Activated CD4-positive, alpha-beta T cell treated with anti-CD3 and anti-CD28 coated beads for 24 hours (primary cell): ENCODE results near the gene IFNLR1.
A peak's percentile ranks its signal among the peaks of the same experiment; 100 is the strongest.
"Not testable (repeated sequence)": the region's sequence is repeated elsewhere in the genome, so short reads cannot be mapped to it uniquely, and the experiment has no call there.

Source experiments
- DNase-seq, 2 donors: peaks; one replicate each; pipeline ENCODE4 v3.0.0-alpha.2; 2020; ENCODE audit warnings: low read depth in 2 of 2

IFNLR1 gene

DNA sequence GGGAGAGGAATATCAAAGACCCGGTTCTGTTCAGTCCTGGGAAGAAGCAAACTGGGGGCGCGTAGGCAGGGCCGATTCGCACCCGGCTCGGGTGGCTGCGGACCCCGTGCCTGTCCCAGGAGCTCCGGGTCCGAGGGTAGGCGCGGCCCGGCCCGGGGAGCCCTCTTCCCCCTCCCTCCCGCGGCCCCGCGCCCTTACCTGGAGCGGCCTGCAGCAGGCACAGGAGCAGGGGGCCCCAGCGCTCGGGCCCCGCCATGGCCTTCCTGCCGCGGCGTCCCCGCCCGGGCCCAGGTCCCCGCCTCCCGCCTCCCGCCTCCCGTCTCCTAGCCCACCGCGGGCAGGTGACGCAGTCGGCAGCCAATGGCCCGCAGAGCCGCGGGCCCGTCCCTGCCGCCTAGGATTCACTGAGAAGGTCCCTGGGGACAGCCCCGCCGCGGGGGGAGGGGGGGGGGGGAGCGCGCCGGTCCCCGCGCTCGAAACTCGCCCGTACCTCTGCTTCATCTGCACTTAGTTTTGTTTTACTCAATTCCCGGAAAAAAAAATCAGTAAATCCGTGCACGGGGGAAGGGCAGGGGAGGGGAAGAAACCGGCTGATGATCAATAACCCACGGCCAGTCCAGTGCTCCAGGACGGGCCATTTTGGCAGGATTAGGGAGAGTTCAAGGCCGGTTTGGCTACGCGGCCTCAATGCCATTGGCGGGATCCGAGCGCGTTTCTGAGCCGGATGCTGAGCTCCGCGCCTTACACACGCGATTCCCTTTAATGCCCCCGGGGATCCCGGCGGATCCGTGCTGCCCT, at the start of gene IFNLR1:
Gene IFNLR1, minus strand, starts transcription at position 297 of the 798 bp plus-strand sequence. Its CDS starts 41 bp downstream, at position 256.
- peak; percentile 61 to 77 for DNase-seq

DNA sequence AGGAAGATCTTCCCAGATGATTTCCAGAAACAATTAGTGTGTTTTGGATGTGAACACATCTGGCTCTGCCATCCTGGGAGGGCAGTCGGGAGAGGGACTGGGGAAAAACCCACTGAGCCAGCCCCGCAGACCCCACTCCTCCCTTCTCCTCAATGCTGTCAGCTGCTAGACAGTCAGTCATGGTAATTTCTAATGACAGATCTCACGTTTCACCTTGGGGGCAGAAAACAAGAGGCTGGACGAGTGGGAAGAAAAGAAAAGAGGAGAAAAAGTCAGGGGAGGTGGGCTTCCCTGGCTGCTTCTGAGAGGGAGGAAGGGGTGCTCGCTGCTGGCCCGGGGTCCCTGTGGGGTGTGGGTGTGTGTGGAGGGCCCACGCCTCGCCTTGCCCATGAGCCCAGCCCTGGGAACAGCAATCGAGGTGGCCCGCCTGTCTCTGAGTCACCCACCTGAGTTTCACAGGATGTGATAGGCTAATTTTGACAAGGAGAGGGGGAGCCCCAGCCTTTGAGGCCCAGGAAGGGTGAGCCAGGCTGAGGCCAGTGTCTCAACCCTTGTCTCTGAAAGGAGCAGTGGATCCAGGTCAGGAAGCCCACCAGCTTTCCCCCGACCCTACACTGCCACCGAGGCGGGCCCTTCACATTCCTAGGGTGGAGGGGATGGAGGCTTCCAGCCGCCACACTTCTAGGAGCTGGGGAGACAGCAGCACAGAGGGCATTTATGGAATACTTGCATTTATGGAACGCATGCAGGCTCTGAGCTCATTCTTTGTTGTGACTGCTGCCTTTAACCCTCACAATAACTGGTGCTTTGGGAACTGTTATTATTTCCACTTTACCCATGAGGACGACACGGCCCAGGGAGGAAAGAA, 49.1 kb upstream of the IFNLR1 start:
- DNase-seq: peak; percentile 18 to 38

DNA sequence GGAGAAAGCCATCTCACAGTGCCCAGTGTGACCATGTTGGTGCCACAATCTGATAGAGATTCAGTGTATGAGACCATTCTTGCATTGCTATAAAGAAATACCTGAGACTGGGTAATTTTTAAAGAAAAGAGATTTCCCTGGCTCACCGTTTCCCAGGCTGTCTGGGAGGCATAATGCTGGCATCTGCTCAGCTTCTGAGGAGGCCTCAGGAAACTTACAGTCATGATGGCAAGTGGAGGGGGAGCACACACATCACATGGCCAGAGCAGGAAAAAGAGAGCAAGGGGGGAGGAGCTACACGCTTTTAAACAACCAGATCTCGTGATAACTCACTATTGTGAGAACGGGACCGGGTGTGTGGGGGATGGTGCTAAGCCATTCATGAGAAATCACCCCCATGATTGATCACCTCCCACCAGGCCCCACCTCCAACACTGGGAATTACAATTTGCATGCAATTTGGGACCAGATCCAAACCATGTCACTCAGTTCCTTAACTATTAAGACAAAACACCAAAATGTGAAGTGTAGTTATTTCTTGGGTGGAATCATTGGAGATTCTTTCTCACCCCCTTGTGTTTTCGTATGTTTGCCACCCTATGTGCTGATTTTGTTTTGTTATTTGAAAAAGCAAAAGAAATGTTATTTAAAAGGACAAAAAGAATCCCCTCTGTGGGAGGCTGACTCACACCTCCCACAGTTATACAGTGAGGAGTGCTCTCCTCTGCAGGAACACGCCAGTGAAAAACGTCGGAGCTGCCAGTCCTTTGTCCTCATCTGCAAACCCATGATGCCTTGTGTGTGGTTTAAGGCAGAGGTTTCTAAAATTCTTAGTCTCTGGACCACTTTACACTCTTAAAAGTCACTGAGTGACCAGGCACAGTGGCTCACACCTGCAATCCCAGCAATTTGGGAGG, 46.9 kb upstream of the IFNLR1 start:
- DNase-seq: no peak

DNA sequence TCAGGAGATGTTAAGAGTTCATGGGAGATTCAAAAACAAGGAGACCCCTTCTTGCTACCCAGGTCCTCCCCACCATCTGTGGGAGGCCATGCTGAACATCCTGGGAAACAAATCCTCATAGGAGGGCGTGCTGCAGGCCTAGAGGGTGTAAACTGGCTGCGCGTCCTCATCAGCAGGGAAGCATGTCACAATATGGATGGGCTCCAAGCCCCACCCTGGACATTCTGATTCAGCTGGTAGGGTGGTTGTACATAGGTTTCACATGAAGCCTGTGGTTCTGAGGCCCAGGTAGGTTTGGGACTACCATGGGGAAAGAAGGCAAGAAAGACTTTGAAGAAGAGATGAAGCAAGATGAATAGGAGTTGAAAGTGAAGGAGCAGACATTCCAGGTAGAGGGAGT, 44.6 kb upstream of the IFNLR1 start:
- DNase-seq: no peak

DNA sequence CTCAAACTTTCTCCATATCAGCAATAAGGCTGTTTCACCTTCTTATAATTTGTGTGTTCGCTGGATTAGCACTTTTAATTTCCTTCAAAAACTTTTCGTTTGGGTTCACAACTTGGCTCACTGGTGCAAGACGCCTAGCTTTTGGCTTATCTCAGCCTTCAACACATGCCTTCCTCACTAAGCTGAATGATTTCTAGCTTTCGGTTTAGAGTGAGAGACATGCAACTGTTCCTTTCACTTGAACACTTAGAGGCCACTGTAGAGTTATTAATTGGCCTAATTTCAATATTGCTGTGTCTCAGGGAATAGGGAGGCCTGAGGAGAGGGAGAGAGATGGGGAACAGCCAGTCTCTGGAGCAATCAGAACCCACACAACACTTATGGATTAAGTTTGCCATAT, 41.2 kb upstream of the IFNLR1 start:
- DNase-seq: no peak

DNA sequence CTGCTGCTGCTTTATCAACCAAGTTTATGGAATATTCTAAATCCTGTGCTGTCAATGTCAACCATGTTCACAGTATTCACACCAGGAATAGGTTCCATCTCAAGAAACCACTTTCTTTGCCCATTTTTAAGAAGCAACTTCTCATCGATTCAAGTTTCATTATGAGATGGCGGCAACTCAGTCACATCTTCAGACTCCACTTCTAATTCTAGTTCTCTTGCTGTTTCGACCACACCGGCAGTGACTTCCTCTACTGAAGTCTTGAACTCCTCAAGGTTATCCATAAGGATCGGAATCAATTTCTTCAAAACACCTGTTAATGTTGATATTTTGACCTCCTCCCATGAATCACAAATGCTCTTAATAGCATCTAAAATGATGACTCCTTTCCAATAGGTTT, 39.7 kb upstream of the IFNLR1 start:
- DNase-seq: no peak

DNA sequence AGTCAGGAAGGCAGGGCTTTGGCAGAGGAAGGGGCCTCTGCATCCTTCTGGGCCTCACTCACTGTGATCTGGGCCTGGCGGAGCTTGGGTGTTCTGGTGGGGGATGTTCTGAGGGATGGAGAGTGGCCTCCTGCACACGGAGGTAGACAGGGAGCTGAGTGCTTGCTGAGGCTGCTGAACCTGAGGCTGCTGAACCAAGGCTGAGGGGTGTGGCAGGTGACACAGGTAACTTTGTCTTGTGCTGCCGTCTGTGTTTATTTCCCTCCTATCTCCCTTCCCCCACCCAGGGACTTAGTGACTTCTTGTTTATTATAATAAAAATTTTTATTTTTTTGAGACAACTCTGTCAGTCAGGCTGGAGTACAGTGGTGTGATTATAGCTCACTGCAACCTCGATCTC, 37.7 kb upstream of the IFNLR1 start:
- no peak for DNase-seq

DNA sequence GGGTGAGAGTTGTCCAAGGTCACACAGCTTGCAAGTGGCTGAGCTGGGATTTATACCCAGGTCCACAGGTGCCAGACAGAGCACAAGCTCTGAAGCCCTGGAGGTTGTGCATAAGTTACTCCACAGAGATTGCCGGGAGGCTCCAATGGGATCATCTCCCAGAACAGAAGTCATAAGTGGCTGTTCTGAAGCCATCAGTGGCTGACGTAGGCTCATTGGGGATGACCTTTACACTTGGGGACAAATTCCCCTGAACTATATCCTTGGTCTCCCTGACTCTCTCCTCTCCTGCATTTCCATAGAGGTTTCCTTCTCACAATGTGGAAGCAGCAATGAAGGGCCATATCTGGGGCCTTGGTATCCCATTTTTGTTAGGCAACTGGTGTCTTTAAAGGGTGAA, 37.0 kb upstream of the IFNLR1 start:
- no peak for DNase-seq

DNA sequence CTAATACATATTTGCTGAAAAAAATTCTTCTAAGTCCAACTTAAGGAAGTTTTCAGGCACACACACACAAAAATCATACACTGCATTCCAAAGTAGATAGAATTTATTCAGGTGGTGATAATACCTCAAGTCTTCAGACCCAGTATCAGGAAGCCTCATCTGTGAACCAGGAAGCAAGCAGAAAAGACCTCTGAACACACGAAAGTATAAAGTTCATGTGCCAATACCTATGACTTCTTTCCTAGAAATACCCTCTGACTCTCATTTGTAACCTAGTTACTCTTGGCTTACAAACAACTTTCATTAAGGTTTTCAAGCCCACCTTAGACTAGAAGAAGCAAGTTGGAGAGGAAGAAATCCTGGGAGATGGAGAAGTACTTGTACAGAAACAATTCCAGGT, 35.7 kb upstream of the IFNLR1 start:
- DNase-seq: no peak

DNA sequence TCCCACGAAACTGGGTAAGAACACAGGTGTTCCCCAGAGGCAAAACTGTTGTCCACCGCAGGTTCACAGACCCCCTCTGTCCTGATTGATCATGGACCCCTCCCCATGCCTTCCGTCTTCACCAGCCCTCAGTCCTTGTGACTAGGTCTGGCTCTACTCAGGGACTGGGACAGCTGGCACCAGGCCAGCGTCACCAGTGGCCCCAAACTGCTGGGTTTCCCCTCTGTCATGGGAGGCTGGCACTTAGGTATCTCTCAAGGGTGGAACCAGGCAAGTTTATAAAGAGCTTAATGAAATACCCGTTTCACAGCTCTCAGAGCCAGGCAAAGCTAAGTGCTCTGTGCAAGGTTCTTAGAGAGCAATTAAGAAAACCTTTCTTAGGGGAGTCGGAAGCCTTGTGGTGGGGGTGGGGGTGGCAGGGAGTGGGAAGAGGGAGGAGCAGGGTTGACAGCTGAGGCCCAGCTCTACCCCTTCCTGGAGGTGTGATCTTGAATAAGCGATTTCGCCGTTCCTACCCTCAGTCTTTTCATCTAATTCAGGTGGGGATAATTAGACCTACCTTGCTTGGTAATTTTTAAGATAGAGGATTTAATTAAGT, 35.0 kb upstream of the IFNLR1 start:
- DNase-seq: no peak

DNA sequence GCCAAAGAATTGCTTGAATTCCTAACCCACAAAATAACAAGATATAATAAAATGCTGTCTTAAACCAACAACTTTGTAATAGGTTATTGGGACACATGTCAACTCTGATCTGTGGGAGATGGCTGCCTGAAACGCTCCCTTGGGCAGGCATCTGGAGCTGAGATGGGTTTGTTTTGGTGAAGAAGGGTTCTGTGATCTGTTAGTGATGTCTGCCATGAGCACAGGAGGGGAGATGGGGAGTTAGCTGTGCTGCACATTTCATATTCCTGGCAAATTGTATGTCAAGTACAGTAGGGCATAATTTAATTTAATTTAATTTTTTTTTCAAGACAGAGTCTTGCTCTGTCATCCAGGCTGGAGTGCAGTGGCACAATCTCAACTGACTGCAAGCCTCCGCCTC, 34.2 kb upstream of the IFNLR1 start:
- no peak for DNase-seq

DNA sequence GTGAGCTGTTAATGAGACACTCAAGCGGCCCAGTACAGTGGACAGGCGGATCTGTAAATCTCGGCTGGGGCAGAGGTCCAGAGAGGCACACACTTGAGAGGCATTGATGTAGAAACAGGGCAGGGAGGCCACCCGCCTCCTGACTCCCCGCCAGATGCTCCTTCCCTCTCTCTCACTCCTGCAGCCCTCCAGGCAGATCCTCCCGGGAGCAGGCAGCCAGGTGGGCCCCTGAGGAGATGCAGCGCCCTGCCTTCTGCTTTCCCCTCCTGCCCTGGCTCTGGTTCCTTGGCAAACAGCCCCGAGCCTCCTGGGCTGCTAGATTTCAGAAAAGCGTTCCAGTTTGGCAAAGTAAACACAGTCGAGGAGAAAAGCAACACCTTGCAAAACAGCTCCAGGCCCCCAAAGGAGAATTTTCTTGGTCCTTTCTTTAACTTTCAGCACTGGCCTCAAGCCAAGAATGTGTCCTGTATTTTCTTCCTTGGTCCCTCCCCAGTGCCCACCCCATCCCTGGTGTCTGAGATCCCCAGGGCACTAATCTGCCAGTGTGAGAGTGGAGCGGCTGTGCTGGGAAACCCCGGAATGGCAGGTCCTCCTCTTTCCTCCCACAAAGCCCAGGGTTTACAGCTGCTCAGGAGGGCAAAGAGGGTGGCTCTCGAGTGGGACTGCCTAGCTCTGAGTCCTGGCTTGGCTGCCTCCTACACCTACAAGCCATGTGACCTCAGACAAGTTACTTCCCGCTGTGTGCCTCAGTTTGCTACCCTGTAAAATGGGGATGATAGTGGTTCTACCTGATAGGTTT, 29.4 kb upstream of the IFNLR1 start:
- DNase-seq: no peak

DNA sequence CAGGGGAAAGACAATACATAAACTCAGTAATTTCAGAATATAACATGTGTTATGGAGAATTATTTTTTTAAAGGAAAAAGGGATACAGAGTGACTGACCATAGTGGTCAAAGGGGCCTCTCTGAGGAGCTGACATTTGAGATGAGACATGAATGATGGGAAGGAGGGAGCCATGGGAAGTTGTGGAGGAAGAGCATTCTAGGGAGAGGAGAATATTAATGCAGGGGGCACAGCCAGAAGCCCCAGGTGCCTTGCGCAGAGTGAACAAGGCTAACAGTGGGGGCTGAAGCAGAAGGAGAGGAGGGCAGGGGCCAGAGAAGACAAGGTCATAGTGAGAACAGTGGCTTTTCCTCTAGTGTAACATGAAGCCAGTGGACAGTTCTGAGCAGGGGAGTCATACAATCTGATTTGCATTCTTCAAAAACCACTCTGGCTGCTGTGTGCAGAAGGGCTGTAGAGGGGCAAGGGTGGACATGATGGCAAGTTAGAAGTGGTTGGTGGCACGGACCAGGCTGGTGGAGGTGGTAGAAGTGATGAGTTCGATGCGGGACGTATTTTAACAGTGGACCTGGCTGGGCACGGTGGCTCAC, 28.2 kb upstream of the IFNLR1 start:
- no peak for DNase-seq

DNA sequence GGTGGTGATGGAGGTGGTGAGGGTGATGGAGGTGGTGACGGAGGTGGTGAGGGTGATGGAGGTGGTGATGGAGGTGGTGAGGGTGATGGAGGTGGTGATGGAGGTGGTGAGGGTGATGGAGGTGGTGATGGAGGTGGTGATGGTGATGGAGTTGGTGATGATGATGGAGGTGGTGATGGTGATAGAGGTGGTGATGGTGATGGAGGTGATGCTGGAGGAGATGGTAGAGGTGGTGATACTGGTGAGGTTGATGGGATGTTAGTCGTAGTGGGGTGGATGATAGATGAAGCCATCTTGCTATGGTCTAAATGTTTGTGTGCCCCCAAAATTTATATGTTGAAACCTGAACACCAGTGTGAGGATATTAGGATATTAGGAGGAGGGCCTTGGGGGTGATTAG, 25.3 kb upstream of the IFNLR1 start:
- no peak for DNase-seq

DNA sequence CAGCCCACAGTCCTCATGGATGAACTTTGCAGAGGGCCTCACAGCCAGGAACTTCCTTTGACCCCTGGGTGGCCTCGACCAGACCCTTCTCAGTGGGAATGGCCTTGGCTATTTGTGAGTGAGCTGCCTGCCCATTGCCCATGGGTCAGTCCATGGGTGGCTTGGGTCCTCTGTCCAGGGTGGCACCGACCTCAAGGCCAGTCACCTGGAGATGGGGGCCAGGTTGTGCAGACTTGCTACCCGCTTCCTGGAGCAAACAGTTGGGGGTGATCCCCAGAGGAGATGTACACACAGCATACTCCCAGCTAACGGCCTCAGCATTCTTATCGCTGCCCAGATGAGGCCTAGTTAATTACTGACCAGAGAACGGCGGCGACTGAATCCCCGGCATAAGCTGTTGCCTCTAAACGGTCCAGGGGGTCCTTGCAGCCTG, 23.1 kb upstream of the IFNLR1 start:
- DNase-seq: no peak

DNA sequence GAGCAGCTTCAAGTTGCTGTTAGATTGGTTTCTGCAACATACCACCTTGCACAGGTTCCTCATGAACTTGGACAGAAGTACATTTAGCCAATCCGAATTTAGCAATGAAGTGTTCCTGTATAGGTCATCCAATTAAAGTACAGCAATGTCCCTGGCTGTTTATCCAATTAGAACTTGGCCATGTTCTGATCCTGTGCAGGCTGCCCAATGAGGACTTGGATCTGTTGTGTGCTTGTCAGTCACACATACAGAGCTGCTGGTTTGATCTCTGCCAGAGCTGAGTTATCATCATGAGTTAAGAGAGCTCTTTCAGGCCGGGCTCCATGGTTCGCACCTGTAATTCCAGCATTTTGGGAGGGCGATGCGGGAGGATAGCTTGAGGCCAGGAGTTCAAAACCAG, 22.0 kb upstream of the IFNLR1 start:
- DNase-seq: no peak

DNA sequence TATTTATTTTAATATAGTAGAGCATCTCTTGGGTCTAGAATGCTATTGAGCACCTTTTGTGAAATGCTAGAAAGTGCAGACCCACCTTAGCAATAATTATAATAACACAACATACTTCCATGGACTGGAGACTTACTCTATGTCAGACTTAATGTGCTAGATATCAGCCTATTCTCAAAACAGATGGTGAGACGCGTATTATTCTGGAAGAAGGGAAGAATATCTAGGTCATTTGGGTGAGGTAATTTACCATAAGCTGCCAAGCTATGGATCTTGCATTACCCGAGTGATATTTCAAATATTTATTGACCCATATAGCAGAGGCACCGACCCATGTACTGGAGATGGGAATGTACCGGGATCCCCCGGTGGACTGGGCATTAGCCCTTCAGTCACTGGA, 20.6 kb upstream of the IFNLR1 start:
- no peak for DNase-seq

DNA sequence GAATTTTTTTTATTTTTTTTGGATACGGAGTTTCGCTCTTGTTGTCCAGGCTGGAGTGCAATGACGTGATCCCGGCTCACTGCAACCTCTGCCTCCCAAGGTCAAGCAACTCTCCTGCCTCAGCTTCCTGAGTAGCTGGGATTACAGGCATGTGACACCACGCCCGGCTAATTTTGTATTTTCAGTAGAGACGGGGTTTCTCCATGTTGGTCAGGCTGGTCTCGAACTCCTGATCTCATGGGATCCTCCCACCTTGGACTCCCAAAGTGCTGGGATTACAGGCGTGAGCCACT, 20.3 kb upstream of the IFNLR1 start:
- not testable (repeated sequence) for DNase-seq

DNA sequence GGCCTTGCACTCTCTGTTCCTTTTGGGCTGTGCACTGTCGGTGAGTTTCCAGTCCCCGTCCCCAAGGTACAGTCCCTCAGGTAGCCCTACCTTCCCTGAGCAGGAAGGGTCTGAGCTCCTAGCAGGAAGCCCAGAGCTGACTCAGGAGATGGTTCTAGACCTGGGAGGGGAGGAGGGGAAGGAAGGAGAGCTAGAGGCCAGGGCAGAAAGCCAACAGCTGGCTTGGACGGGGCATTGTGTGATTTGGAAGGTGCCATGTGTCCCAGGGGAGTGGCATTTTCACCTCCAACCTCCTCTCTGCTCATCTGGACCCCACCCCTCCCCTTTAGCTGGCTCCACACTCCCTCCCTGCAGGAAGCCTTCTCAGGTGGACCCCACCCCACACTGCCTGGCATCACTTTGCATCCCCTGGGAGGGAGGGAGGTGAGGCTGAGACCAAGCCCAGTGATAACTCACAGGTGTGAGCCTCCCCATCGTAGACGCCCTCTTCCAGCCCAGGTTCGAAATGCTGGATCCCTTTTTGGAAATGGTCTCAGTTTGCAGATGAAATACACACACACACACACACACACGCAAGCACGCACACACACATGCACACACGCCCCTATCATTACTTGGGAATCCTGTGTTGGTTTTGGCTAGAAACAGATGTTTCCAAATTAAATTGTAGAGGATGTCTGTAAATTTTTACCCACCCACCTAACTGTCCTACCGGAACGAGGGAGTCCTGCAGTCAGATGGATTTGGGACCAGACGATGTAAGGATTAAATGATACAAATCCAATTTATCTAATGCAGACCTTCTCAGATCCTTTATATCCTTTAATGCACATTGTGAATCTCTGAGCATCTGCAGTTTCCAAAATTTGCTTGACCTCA, 19.7 kb upstream of the IFNLR1 start:
- no peak for DNase-seq

DNA sequence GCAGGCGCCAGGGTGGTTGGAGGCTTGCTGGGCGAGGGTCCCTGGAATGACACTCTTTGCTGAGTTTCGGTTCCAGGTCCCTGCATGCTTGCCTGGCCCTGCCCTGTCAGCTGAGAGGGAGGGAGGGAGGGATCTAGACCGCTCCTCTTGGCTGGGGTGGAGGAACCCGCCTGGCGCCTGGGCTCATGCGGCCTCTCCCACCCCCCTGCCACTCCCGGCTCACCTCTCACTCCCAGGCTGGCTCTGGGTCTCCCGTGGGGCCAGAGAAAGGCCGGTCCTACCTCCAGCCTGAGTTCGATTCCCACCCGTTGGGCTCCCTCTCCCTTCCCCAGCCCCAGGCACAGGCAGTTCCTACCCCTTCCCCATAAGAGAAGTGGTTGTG, 19.0 kb upstream of the IFNLR1 start:
- no peak for DNase-seq
